Fibroblast of gingiva (primary cell): ENCODE results near the gene TLDC2.
A peak's percentile ranks its signal among the peaks of the same experiment; 100 is the strongest.
"Not testable (repeated sequence)": the region's sequence is repeated elsewhere in the genome, so short reads cannot be mapped to it uniquely, and the experiment has no call there.

Experiments
- DNase-seq: peaks from one replicate; pipeline ENCODE4 v3.0.0-alpha.2; 2011; ENCODE audit warnings: low read depth

Gene TLDC2

GRCh38 chr20:36908603-36909002 lies 32.7 kb downstream of the TLDC2 start:
- DNase-seq = peak; percentile 42

GRCh38 chr20:36916199-36916598 lies 40.3 kb downstream of the TLDC2 start:
- no peak for DNase-seq

GRCh38 chr20:36917240-36917639 lies 41.3 kb downstream of the TLDC2 start:
- DNase-seq = no peak

- no peak for DNase-seq
Measured at GRCh38 chr20:36917943-36918342, 42.0 kb downstream of the TLDC2 start.

GRCh38 chr20:36919715-36920333 lies 43.9 kb downstream of the TLDC2 start:
- peak; percentile 61 for DNase-seq

- no peak for DNase-seq
Measured at GRCh38 chr20:36920334-36920730, 44.4 kb downstream of the TLDC2 start.

- DNase-seq = no peak
Measured at GRCh38 chr20:36924167-36925045, 48.5 kb downstream of the TLDC2 start.

GRCh38 chr20:36925234-36925633 lies 49.3 kb downstream of the TLDC2 start:
- DNase-seq = no peak

GRCh38 chr20:36926653-36927200 lies 50.8 kb downstream of the TLDC2 start:
- DNase-seq = no peak

- DNase-seq = no peak
Measured at GRCh38 chr20:36927704-36928103, 51.8 kb downstream of the TLDC2 start.

GRCh38 chr20:36929290-36929689 lies 53.4 kb downstream of the TLDC2 start:
- DNase-seq = peak; percentile 25

- DNase-seq = no peak
Measured at GRCh38 chr20:36929691-36930090, 53.8 kb downstream of the TLDC2 start.

- not testable (repeated sequence) for DNase-seq
Measured at GRCh38 chr20:36932067-36932466, 56.1 kb downstream of the TLDC2 start.

GRCh38 chr20:36932476-36933426 lies 56.8 kb downstream of the TLDC2 start:
- DNase-seq = no peak

- DNase-seq = not testable (repeated sequence)
Measured at GRCh38 chr20:36933571-36933970, 57.6 kb downstream of the TLDC2 start.

GRCh38 chr20:36936341-36936740 lies 60.4 kb downstream of the TLDC2 start:
- DNase-seq = no peak

GRCh38 chr20:36936761-36937401 lies 60.9 kb downstream of the TLDC2 start:
- DNase-seq = peak; percentile 63

GRCh38 chr20:36937402-36937770 lies 61.4 kb downstream of the TLDC2 start:
- DNase-seq = no peak

- peak; percentile 42 for DNase-seq
Measured at GRCh38 chr20:36941401-36941835, 65.5 kb downstream of the TLDC2 start.
